ENCODE results near the gene STXBP5.
A peak's percentile ranks its signal among the peaks of the same experiment; 100 is the strongest.

STXBP5 gene

GRCh38 chr6:147416622-147417021 lies 212.4 kb downstream of the STXBP5 start:
- Histone ChIP-seq H3K4me3 (ENCODE audit: low read depth, low read length) (no peak overlapping the region), H3K27me3 (ENCODE audit: control insufficient read depth, insufficient read depth, low read length) (no peaks in the 10 kb centered on the region), H3K36me3 (ENCODE audit: control insufficient read depth, insufficient read depth, low read length) (no peaks in the 10 kb centered on the region), H3K4me1 (ENCODE audit: control insufficient read depth, insufficient read depth, low read length) (no peaks in the 10 kb centered on the region), H3K9me3 (ENCODE audit: control insufficient read depth, insufficient read depth, low read length) (no peaks in the 10 kb centered on the region), H3K9ac (ENCODE audit: low read depth, low read length) (no peak overlapping the region), H3K27ac (ENCODE audit: low read depth, low read length) (no peak overlapping the region)

- no peaks in the 10 kb centered on the region for H3K27me3 ChIP-seq (ENCODE audit: control insufficient read depth, insufficient read depth, low read length)
- no peaks in the 10 kb centered on the region for H3K36me3 ChIP-seq (ENCODE audit: control insufficient read depth, insufficient read depth, low read length)
- H3K9ac ChIP-seq (ENCODE audit: low read depth, low read length) = no peak overlapping the region
- no peak overlapping the region for H3K4me3 ChIP-seq (ENCODE audit: low read depth, low read length)
- H3K9me3 ChIP-seq (ENCODE audit: control insufficient read depth, insufficient read depth, low read length) = no peaks in the 10 kb centered on the region
- H3K27ac ChIP-seq (ENCODE audit: low read depth, low read length) = no peak overlapping the region
- no peaks in the 10 kb centered on the region for H3K4me1 ChIP-seq (ENCODE audit: control insufficient read depth, insufficient read depth, low read length)
These were observed 213.7 kb downstream of the STXBP5 start for GRCh38 chr6:147417954-147418353.

GRCh38 chr6:147418523-147418922 lies 214.3 kb downstream of the STXBP5 start:
- H3K9me3 ChIP-seq (ENCODE audit: control insufficient read depth, insufficient read depth, low read length) = no peaks in the 10 kb centered on the region

GRCh38 chr6:147421903-147422302 lies 217.7 kb downstream of the STXBP5 start:
- Histone ChIP-seq H3K9me3 (ENCODE audit: control insufficient read depth, insufficient read depth, low read length) (no peaks in the 10 kb centered on the region), H3K27me3 (ENCODE audit: control insufficient read depth, insufficient read depth, low read length) (no peaks in the 10 kb centered on the region), H3K4me3 (ENCODE audit: low read depth, low read length) (no peak overlapping the region), H3K36me3 (ENCODE audit: control insufficient read depth, insufficient read depth, low read length) (no peaks in the 10 kb centered on the region), H3K4me1 (ENCODE audit: control insufficient read depth, insufficient read depth, low read length) (no peaks in the 10 kb centered on the region), H3K27ac (ENCODE audit: low read depth, low read length) (no peak overlapping the region), H3K9ac (ENCODE audit: low read depth, low read length) (no peak overlapping the region)

More at GRCh38 chr6:147418523-147418922, 214.3 kb downstream of the STXBP5 start:
- Histone ChIP-seq H3K4me3 (ENCODE audit: low read depth, low read length) (no peak overlapping the region), H3K9ac (ENCODE audit: low read depth, low read length) (no peak overlapping the region), H3K36me3 (ENCODE audit: control insufficient read depth, insufficient read depth, low read length) (no peaks in the 10 kb centered on the region), H3K27me3 (ENCODE audit: control insufficient read depth, insufficient read depth, low read length) (no peaks in the 10 kb centered on the region), H3K27ac (ENCODE audit: low read depth, low read length) (no peak overlapping the region), H3K4me1 (ENCODE audit: control insufficient read depth, insufficient read depth, low read length) (no peaks in the 10 kb centered on the region)

GRCh38 chr6:147423111-147423510 lies 218.9 kb downstream of the STXBP5 start:
- Histone ChIP-seq H3K4me3 (ENCODE audit: low read depth, low read length) (no peak overlapping the region), H3K27ac (ENCODE audit: low read depth, low read length) (no peak overlapping the region), H3K9me3 (ENCODE audit: control insufficient read depth, insufficient read depth, low read length) (no peaks in the 10 kb centered on the region), H3K4me1 (ENCODE audit: control insufficient read depth, insufficient read depth, low read length) (no peaks in the 10 kb centered on the region), H3K36me3 (ENCODE audit: control insufficient read depth, insufficient read depth, low read length) (no peaks in the 10 kb centered on the region), H3K27me3 (ENCODE audit: control insufficient read depth, insufficient read depth, low read length) (no peaks in the 10 kb centered on the region), H3K9ac (ENCODE audit: low read depth, low read length) (no peak overlapping the region)

GRCh38 chr6:147429794-147430193 lies 225.6 kb downstream of the STXBP5 start:
- no peak overlapping the region for H3K4me3 ChIP-seq (ENCODE audit: low read depth, low read length)
- H3K27ac ChIP-seq (ENCODE audit: low read depth, low read length) = no peak overlapping the region
- no peaks in the 10 kb centered on the region for H3K9me3 ChIP-seq (ENCODE audit: control insufficient read depth, insufficient read depth, low read length)
- H3K36me3 ChIP-seq (ENCODE audit: control insufficient read depth, insufficient read depth, low read length) = no peaks in the 10 kb centered on the region
- no peak overlapping the region for H3K9ac ChIP-seq (ENCODE audit: low read depth, low read length)
- no peaks in the 10 kb centered on the region; the same call in 1 of the 2 replicates for H3K27me3 ChIP-seq (ENCODE audit: control insufficient read depth, insufficient read depth, low read length)
- no peaks in the 10 kb centered on the region for H3K4me1 ChIP-seq (ENCODE audit: control insufficient read depth, insufficient read depth, low read length)

- no peak overlapping the region for H3K27ac ChIP-seq (ENCODE audit: low read depth, low read length)
- H3K27me3 ChIP-seq (ENCODE audit: control insufficient read depth, insufficient read depth, low read length) = peaks cover 5% of the 10 kb centered on the region
- H3K9ac ChIP-seq (ENCODE audit: low read depth, low read length) = no peak overlapping the region
- H3K4me3 ChIP-seq (ENCODE audit: low read depth, low read length) = no peak overlapping the region
- H3K4me1 ChIP-seq (ENCODE audit: control insufficient read depth, insufficient read depth, low read length) = no peaks in the 10 kb centered on the region
- H3K36me3 ChIP-seq (ENCODE audit: control insufficient read depth, insufficient read depth, low read length) = no peaks in the 10 kb centered on the region
- H3K9me3 ChIP-seq (ENCODE audit: control insufficient read depth, insufficient read depth, low read length) = no peaks in the 10 kb centered on the region
These were observed 226.6 kb downstream of the STXBP5 start for GRCh38 chr6:147430811-147431210.

- Histone ChIP-seq H3K27me3 (ENCODE audit: control insufficient read depth, insufficient read depth, low read length) (peaks cover 31% of the 10 kb centered on the region), H3K27ac (ENCODE audit: low read depth, low read length) (no peak overlapping the region), H3K9me3 (ENCODE audit: control insufficient read depth, insufficient read depth, low read length) (no peaks in the 10 kb centered on the region), H3K9ac (ENCODE audit: low read depth, low read length) (no peak overlapping the region), H3K36me3 (ENCODE audit: control insufficient read depth, insufficient read depth, low read length) (no peaks in the 10 kb centered on the region), H3K4me3 (ENCODE audit: low read depth, low read length) (no peak overlapping the region), H3K4me1 (ENCODE audit: control insufficient read depth, insufficient read depth, low read length) (peaks cover 13% of the 10 kb centered on the region)
These were observed 229.9 kb downstream of the STXBP5 start for GRCh38 chr6:147434076-147434475.

- Histone ChIP-seq H3K4me3 (ENCODE audit: low read depth, low read length) (no peak overlapping the region), H3K9me3 (ENCODE audit: control insufficient read depth, insufficient read depth, low read length) (no peaks in the 10 kb centered on the region), H3K36me3 (ENCODE audit: control insufficient read depth, insufficient read depth, low read length) (no peaks in the 10 kb centered on the region), H3K4me1 (ENCODE audit: control insufficient read depth, insufficient read depth, low read length) (peaks cover 16% of the 10 kb centered on the region), H3K27ac (ENCODE audit: low read depth, low read length) (no peak overlapping the region), H3K27me3 (ENCODE audit: control insufficient read depth, insufficient read depth, low read length) (peaks cover 32% of the 10 kb centered on the region), H3K9ac (ENCODE audit: low read depth, low read length) (no peak overlapping the region)
These were observed 230.3 kb downstream of the STXBP5 start for GRCh38 chr6:147434516-147434915.

GRCh38 chr6:147437615-147438014 lies 233.4 kb downstream of the STXBP5 start:
- Histone ChIP-seq H3K4me3 (ENCODE audit: low read depth, low read length) (no peak overlapping the region), H3K9me3 (ENCODE audit: control insufficient read depth, insufficient read depth, low read length) (no peaks in the 10 kb centered on the region), H3K4me1 (ENCODE audit: control insufficient read depth, insufficient read depth, low read length) (peaks cover 24% of the 10 kb centered on the region), H3K9ac (ENCODE audit: low read depth, low read length) (no peak overlapping the region), H3K27ac (ENCODE audit: low read depth, low read length) (no peak overlapping the region), H3K36me3 (ENCODE audit: control insufficient read depth, insufficient read depth, low read length) (no peaks in the 10 kb centered on the region), H3K27me3 (ENCODE audit: control insufficient read depth, insufficient read depth, low read length) (peaks cover 63% of the 10 kb centered on the region)

GRCh38 chr6:147438758-147439528 lies 234.7 kb downstream of the STXBP5 start:
- peak overlapping the region; percentile 40 for H3K4me3 ChIP-seq (ENCODE audit: low read depth, low read length)
- H3K27ac ChIP-seq (ENCODE audit: low read depth, low read length) = peak overlapping the region; percentile 92
- peak overlapping the region; percentile 35; the same call in 1 of the 2 replicates for H3K9ac ChIP-seq (ENCODE audit: low read depth, low read length)
- H3K27me3 ChIP-seq (ENCODE audit: control insufficient read depth, insufficient read depth, low read length) = peaks cover 65% of the 10 kb centered on the region
- no peaks in the 10 kb centered on the region for H3K9me3 ChIP-seq (ENCODE audit: control insufficient read depth, insufficient read depth, low read length)
- H3K4me1 ChIP-seq (ENCODE audit: control insufficient read depth, insufficient read depth, low read length) = peaks cover 24% of the 10 kb centered on the region
- no peaks in the 10 kb centered on the region for H3K36me3 ChIP-seq (ENCODE audit: control insufficient read depth, insufficient read depth, low read length)
